Nephron progenitor cell (in vitro differentiated cells): ENCODE results near the gene TRUB1.

Experiments used
- DNase-seq: peaks from one replicate; pipeline ENCODE4 v3.0.0; 2021
- H3K27ac Mint-ChIP-seq: 2 replicates; pipeline ENCODE4 v1.8.0; 2021; ENCODE audit warnings: mild to moderate bottlenecking, moderate library complexity, mixed read lengths
- H3K27me3 Mint-ChIP-seq: 2 replicates; pipeline ENCODE4 v1.8.0; 2021; ENCODE audit warnings: mild to moderate bottlenecking, low read depth, mixed read lengths; ENCODE audit not compliant: poor library complexity
- H3K36me3 Mint-ChIP-seq: 2 replicates; pipeline ENCODE4 v1.8.0; 2021; ENCODE audit warnings: low read depth, mixed read lengths
- H3K4me1 Mint-ChIP-seq: 2 replicates; pipeline ENCODE4 v1.8.0; 2021; ENCODE audit warnings: mixed read lengths
- H3K4me3 Mint-ChIP-seq: 2 replicates; pipeline ENCODE4 v1.8.0; 2021; ENCODE audit warnings: mild to moderate bottlenecking, moderate library complexity, mixed read lengths
- H3K9me3 Mint-ChIP-seq: 2 replicates; pipeline ENCODE4 v1.8.0; 2021; ENCODE audit warnings: mild to moderate bottlenecking, moderate library complexity, mixed read lengths
- CTCF ChIP-seq: fragments of 200-600 bp; sonication (generic); IDR thresholded peaks from 2 replicates; pipeline ENCODE4 v1.5.0; 2021; ENCODE audit warnings: antibody characterized with exemption

TRUB1 gene

GRCh38 chr10:115020449-115020848 is 82.5 kb downstream of the TRUB1 start:
- TF ChIP-seq CTCF = no peak
- no peaks in the 10 kb centered on the region for H3K36me3 Mint-ChIP-seq
- H3K9me3 Mint-ChIP-seq = no peaks in the 10 kb centered on the region
- DNase-seq = no peak
- H3K27me3 Mint-ChIP-seq = peaks cover 5% of the 10 kb centered on the region
- no peak overlapping the region for H3K27ac Mint-ChIP-seq
- H3K4me1 Mint-ChIP-seq = peaks cover 30% of the 10 kb centered on the region
- H3K4me3 Mint-ChIP-seq = no peak overlapping the region

- H3K4me1 Mint-ChIP-seq = peaks cover 33% of the 10 kb centered on the region
- no peak overlapping the region for H3K27ac Mint-ChIP-seq
- H3K4me3 Mint-ChIP-seq = no peak overlapping the region
- no peaks in the 10 kb centered on the region for H3K27me3 Mint-ChIP-seq
- H3K36me3 Mint-ChIP-seq = no peaks in the 10 kb centered on the region
- TF ChIP-seq CTCF = no peak
- DNase-seq = no peak
- no peaks in the 10 kb centered on the region for H3K9me3 Mint-ChIP-seq
These were observed 84.7 kb downstream of the TRUB1 start for GRCh38 chr10:115022733-115023132.

GRCh38 chr10:115023715-115024114 is 85.7 kb downstream of the TRUB1 start:
- Mint-ChIP-seq H3K4me1 (peaks cover 33% of the 10 kb centered on the region), H3K27ac (no peak overlapping the region), H3K36me3 (no peaks in the 10 kb centered on the region), H3K4me3 (no peak overlapping the region), H3K9me3 (no peaks in the 10 kb centered on the region), H3K27me3 (no peaks in the 10 kb centered on the region)
- TF ChIP-seq CTCF = no peak
- no peak for DNase-seq

GRCh38 chr10:115024371-115024770 is 86.4 kb downstream of the TRUB1 start:
- peak overlapping the region; percentile 72 for H3K27ac Mint-ChIP-seq
- no peak for DNase-seq
- peaks cover 33% of the 10 kb centered on the region for H3K4me1 Mint-ChIP-seq
- no peak overlapping the region for H3K4me3 Mint-ChIP-seq
- no peaks in the 10 kb centered on the region for H3K36me3 Mint-ChIP-seq
- no peaks in the 10 kb centered on the region for H3K9me3 Mint-ChIP-seq
- TF ChIP-seq CTCF = no peak
- H3K27me3 Mint-ChIP-seq = no peaks in the 10 kb centered on the region

- DNase-seq = peak; percentile 8
- H3K4me3 Mint-ChIP-seq = no peak overlapping the region
- peaks cover 39% of the 10 kb centered on the region for H3K4me1 Mint-ChIP-seq
- no peaks in the 10 kb centered on the region for H3K36me3 Mint-ChIP-seq
- no peaks in the 10 kb centered on the region for H3K9me3 Mint-ChIP-seq
- TF ChIP-seq CTCF = no peak
- H3K27me3 Mint-ChIP-seq = no peaks in the 10 kb centered on the region
- H3K27ac Mint-ChIP-seq = peak overlapping the region; percentile 46
These were observed 88.2 kb downstream of the TRUB1 start for GRCh38 chr10:115026056-115026745.

GRCh38 chr10:115026746-115027140 is 88.7 kb downstream of the TRUB1 start:
- Mint-ChIP-seq H3K27me3 (no peaks in the 10 kb centered on the region), H3K9me3 (no peaks in the 10 kb centered on the region), H3K4me3 (no peak overlapping the region), H3K4me1 (peaks cover 39% of the 10 kb centered on the region), H3K36me3 (no peaks in the 10 kb centered on the region), H3K27ac (no peak overlapping the region)
- no peak for DNase-seq
- no peak for TF ChIP-seq CTCF
